GM10847 (cell line): ENCODE results near the gene GABRR3.

Source experiments
- POLR2A ChIP-seq: IDR thresholded peaks from 2 replicates; pipeline ENCODE4 v1.6.1; 2011; ENCODE audit not compliant: insufficient read length; ENCODE audit errors: extremely low read depth

Gene GABRR3

GRCh38 chr3:98035208-98035607 is at the start of gene GABRR3:
TSS of gene GABRR3 (minus strand) at chr3:98035315. CDS start at chr3:98034987, 328 bp downstream.
- TF ChIP-seq POLR2A = no peak

- no peak for TF ChIP-seq POLR2A
These were observed 38.4 kb upstream of the GABRR3 start for GRCh38 chr3:98073486-98073885.

- TF ChIP-seq POLR2A = no peak
These were observed 35.7 kb upstream of the GABRR3 start for GRCh38 chr3:98070840-98071239.

GRCh38 chr3:98068824-98069223 is 33.7 kb upstream of the GABRR3 start:
- no peak for TF ChIP-seq POLR2A

GRCh38 chr3:98058244-98058960 is 23.3 kb upstream of the GABRR3 start:
- no peak for TF ChIP-seq POLR2A

- no peak for TF ChIP-seq POLR2A
These were observed 22.5 kb upstream of the GABRR3 start for GRCh38 chr3:98057631-98058030.

GRCh38 chr3:98056035-98056434 is 20.9 kb upstream of the GABRR3 start:
- no peak for TF ChIP-seq POLR2A

- no peak for TF ChIP-seq POLR2A
These were observed 14.2 kb upstream of the GABRR3 start for GRCh38 chr3:98049271-98049670.

- TF ChIP-seq POLR2A = no peak
These were observed 13.5 kb upstream of the GABRR3 start for GRCh38 chr3:98048586-98048985.

GRCh38 chr3:98041350-98041749 is 6.2 kb upstream of the GABRR3 start:
- TF ChIP-seq POLR2A = no peak

- no peak for TF ChIP-seq POLR2A
These were observed 4.4 kb upstream of the GABRR3 start for GRCh38 chr3:98039322-98040024.

- TF ChIP-seq POLR2A = no peak
These were observed 3.8 kb upstream of the GABRR3 start for GRCh38 chr3:98038876-98039275.

- no peak for TF ChIP-seq POLR2A
These were observed 3.2 kb upstream of the GABRR3 start for GRCh38 chr3:98038286-98038685.

GRCh38 chr3:98034486-98034885 is 629 bp downstream of the GABRR3 start:
- no peak for TF ChIP-seq POLR2A

GRCh38 chr3:98034036-98034435 is 1.1 kb downstream of the GABRR3 start:
- no peak for TF ChIP-seq POLR2A

GRCh38 chr3:98032904-98033303 is 2.2 kb downstream of the GABRR3 start:
- no peak for TF ChIP-seq POLR2A

- TF ChIP-seq POLR2A = no peak
These were observed 2.9 kb downstream of the GABRR3 start for GRCh38 chr3:98032265-98032664.

GRCh38 chr3:98029083-98029482 is 6.0 kb downstream of the GABRR3 start:
- no peak for TF ChIP-seq POLR2A

- TF ChIP-seq POLR2A = no peak
These were observed 8.0 kb downstream of the GABRR3 start for GRCh38 chr3:98027085-98027446.
